Loucy (cell line): ENCODE measurements around the gene KANSL2.
"Not testable (repeated sequence)": the region's sequence is repeated elsewhere in the genome, so short reads cannot be mapped to it uniquely, and the experiment has no call there.

Source experiments
- H2AFZ ChIP-seq: fragments of 200-600 bp; sonication (generic); 2 replicates; pipeline ENCODE4 v1.6.0; 2016; ENCODE audit warnings: antibody characterized with exemption, mild to moderate bottlenecking, low read length, moderate library complexity
- H3F3A ChIP-seq: fragments of 200-600 bp; 2 replicates; pipeline ENCODE4 v1.6.0; 2016; ENCODE audit warnings: antibody characterized with exemption, low read depth, mild to moderate bottlenecking
- H3K27me3 ChIP-seq: fragments of 200-600 bp; sonication (generic); 2 replicates; pipeline ENCODE4 v1.6.1; 2014; ENCODE audit warnings: low read length, mild to moderate bottlenecking; ENCODE audit not compliant: insufficient read depth, poor library complexity, severe bottlenecking
- H3K36me3 ChIP-seq: fragments of 200-600 bp; sonication (generic); 2 replicates; pipeline ENCODE4 v1.6.1; 2016; ENCODE audit warnings: low read length; ENCODE audit not compliant: insufficient read depth
- H3K4me1 ChIP-seq: fragments of 200-600 bp; sonication (generic); 2 replicates; pipeline ENCODE4 v1.5.1; 2014; ENCODE audit warnings: low read length, mild to moderate bottlenecking; ENCODE audit not compliant: insufficient read depth, poor library complexity, severe bottlenecking
- H3K4me2 ChIP-seq: fragments of 200-600 bp; sonication (generic); 2 replicates; pipeline ENCODE4 v1.6.0; 2014; ENCODE audit warnings: antibody characterized with exemption, low read length, low read depth, mild to moderate bottlenecking; ENCODE audit not compliant: poor library complexity, severe bottlenecking
- H3K4me3 ChIP-seq: fragments of 200-600 bp; sonication (generic); 2 replicates; pipeline ENCODE4 v1.5.1; 2014; ENCODE audit warnings: low read length, mild to moderate bottlenecking, mixed read lengths; ENCODE audit not compliant: poor library complexity, severe bottlenecking
- H3K79me2 ChIP-seq: fragments of 200-600 bp; sonication (generic); 2 replicates; pipeline ENCODE4 v1.6.1; 2014; ENCODE audit warnings: low read length; ENCODE audit not compliant: insufficient read depth
- H3K9ac ChIP-seq: fragments of 200-600 bp; sonication (generic); 2 replicates; pipeline ENCODE4 v1.6.0; 2014; ENCODE audit warnings: mild to moderate bottlenecking, low read depth, low read length, moderate library complexity; ENCODE audit not compliant: poor library complexity, severe bottlenecking
- H3K9me2 ChIP-seq: fragments of 200-600 bp; sonication (generic); replicated peaks from 2 replicates; pipeline ENCODE4 v1.6.1; 2016; ENCODE audit warnings: low read depth, low read length, mixed read lengths
- H3K9me3 ChIP-seq: fragments of 200-600 bp; sonication (generic); 2 replicates; pipeline ENCODE4 v1.6.1; 2014; ENCODE audit warnings: mild to moderate bottlenecking, antibody characterized with exemption, low read length, low read depth; ENCODE audit not compliant: insufficient read depth
- H4K20me1 ChIP-seq: fragments of 200-600 bp; sonication (generic); 2 replicates; pipeline ENCODE4 v1.6.0; 2014; ENCODE audit warnings: antibody characterized with exemption, low read length, mild to moderate bottlenecking; ENCODE audit not compliant: insufficient read depth, poor library complexity, severe bottlenecking
- CTCF ChIP-seq: fragments of 200-600 bp; sonication (generic); conservative IDR thresholded peaks from 2 replicates; pipeline ENCODE4 v1.5.1; 2014; ENCODE audit warnings: mild to moderate bottlenecking, antibody characterized with exemption, low read length
- EZH2phosphoT487 ChIP-seq: fragments of 200-600 bp; IDR thresholded peaks from 2 replicates; pipeline ENCODE4 v1.6.1; 2018; ENCODE audit warnings: antibody characterized with exemption, mild to moderate bottlenecking, moderate library complexity, borderline replicate concordance

The KANSL2 gene

DNA sequence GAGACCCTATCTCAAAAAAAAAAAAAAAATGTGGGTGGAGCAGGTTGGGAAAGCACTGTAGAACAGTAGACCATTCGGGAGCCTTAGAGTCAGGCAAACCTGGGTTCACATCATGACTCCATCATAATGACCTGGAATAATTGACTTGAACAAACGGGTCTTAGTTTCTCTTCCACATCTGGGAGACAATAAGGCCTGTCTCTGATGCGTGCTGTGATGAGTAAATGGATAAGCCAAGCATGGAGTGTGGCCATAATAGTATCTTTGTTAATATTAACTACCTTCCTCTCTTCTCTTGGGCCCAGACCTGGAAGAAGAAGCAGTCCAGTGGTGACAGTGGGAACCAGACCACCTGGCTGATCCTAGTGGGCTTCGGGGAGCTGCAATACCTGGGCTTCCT is 54.5 kb downstream of the KANSL2 start:
- Histone ChIP-seq H2AFZ (no peak overlapping the region), H3K9me2 (no peaks in the 10 kb centered on the region), H3K4me3 (no peak overlapping the region), H3K9me3 (no peaks in the 10 kb centered on the region), H3K27me3 (no peaks in the 10 kb centered on the region), H3F3A (no peaks in the 10 kb centered on the region), H3K79me2 (no peaks in the 10 kb centered on the region), H4K20me1 (no peaks in the 10 kb centered on the region), H3K4me2 (no peak overlapping the region), H3K4me1 (no peaks in the 10 kb centered on the region), H3K36me3 (no peaks in the 10 kb centered on the region), H3K9ac (no peak overlapping the region)
- TF ChIP-seq EZH2phosphoT487 (no peak), CTCF (no peak)

- not testable (repeated sequence) for H4K20me1 ChIP-seq, H3K9ac ChIP-seq, H3K79me2 ChIP-seq, H3K4me2 ChIP-seq, H2AFZ ChIP-seq, H3K4me3 ChIP-seq, H3F3A ChIP-seq, H3K9me3 ChIP-seq, H3K36me3 ChIP-seq, H3K4me1 ChIP-seq, H3K27me3 ChIP-seq, H3K9me2 ChIP-seq
These were observed 59.0 kb downstream of the KANSL2 start for GRCh38 chr12:48622997-48623396.

- Histone ChIP-seq H4K20me1 (no peaks in the 10 kb centered on the region), H3F3A (no peaks in the 10 kb centered on the region), H3K9ac (no peak overlapping the region), H3K36me3 (no peaks in the 10 kb centered on the region), H3K4me3 (no peak overlapping the region), H3K4me2 (no peak overlapping the region), H3K4me1 (no peaks in the 10 kb centered on the region), H2AFZ (peak overlapping the region; percentile 33), H3K9me2 (no peaks in the 10 kb centered on the region), H3K27me3 (no peaks in the 10 kb centered on the region), H3K79me2 (no peaks in the 10 kb centered on the region), H3K9me3 (no peaks in the 10 kb centered on the region)
- TF ChIP-seq CTCF (peak; percentile 99), EZH2phosphoT487 (no peak)
These were observed 63.5 kb downstream of the KANSL2 start for GRCh38 chr12:48618541-48618940.

- H3K9ac ChIP-seq = no peak overlapping the region
- no peaks in the 10 kb centered on the region for H3F3A ChIP-seq
- H2AFZ ChIP-seq = no peak overlapping the region
- no peak overlapping the region for H3K4me3 ChIP-seq
- H3K4me1 ChIP-seq = no peaks in the 10 kb centered on the region
- TF ChIP-seq CTCF = no peak
- TF ChIP-seq EZH2phosphoT487 = no peak
- no peaks in the 10 kb centered on the region for H4K20me1 ChIP-seq
- H3K9me3 ChIP-seq = no peaks in the 10 kb centered on the region
- no peak overlapping the region for H3K4me2 ChIP-seq
- H3K79me2 ChIP-seq = no peaks in the 10 kb centered on the region
- no peaks in the 10 kb centered on the region for H3K36me3 ChIP-seq
- no peaks in the 10 kb centered on the region for H3K9me2 ChIP-seq
- H3K27me3 ChIP-seq = no peaks in the 10 kb centered on the region
These were observed 66.4 kb downstream of the KANSL2 start for GRCh38 chr12:48615681-48616080.
